LNCAP (cell line): Measurements from ENCODE around the gene SKOR1.

ENCODE experiments used
- CTCF ChIP-seq: fragments of 450-650 bp; IDR thresholded peaks from 2 replicates; pipeline ENCODE4 v1.5.1; 2017; ENCODE audit warnings: mild to moderate bottlenecking

Gene SKOR1

GRCh38 chr15:67834581-67835296, 9.4 kb downstream of the SKOR1 start:
- no peak for TF ChIP-seq CTCF

- TF ChIP-seq CTCF: no peak
These were observed 10.2 kb downstream of the SKOR1 start for GRCh38 chr15:67835297-67836133.

GRCh38 chr15:67836134-67836455, 10.8 kb downstream of the SKOR1 start:
- no peak for TF ChIP-seq CTCF

GRCh38 chr15:67836477-67836876, 11.2 kb downstream of the SKOR1 start:
- peak; percentile 82 for TF ChIP-seq CTCF

- TF ChIP-seq CTCF: no peak
These were observed 11.6 kb downstream of the SKOR1 start for GRCh38 chr15:67836955-67837354.

GRCh38 chr15:67838789-67839332, 13.6 kb downstream of the SKOR1 start:
- TF ChIP-seq CTCF: no peak

- no peak for TF ChIP-seq CTCF
These were observed 14.2 kb downstream of the SKOR1 start for GRCh38 chr15:67839499-67839928.
